Vagina (tissue), 2 donors: ENCODE results near the gene CACNG7.

Experiments used
- POLR2AphosphoS5 ChIP-seq, 2 donors: sonication (generic); formaldehyde crosslinking; IDR thresholded peaks; one replicate each; pipeline ENCODE4 v1.9.0; 2017; ENCODE audit warnings: antibody characterized with exemption in 2 of 2, mild to moderate bottlenecking in 2 of 2, low read depth in 1 of 2; ENCODE audit not compliant: insufficient read depth in 1 of 2
- TF ChIP-seq, protein P1 (sequence below), 3 experiments: fragments of 450-650 bp in 2 of 3; fragments of 200-600 bp in 1 of 3; sonication (generic) in 1 of 3; IDR thresholded peaks; one replicate each; pipeline ENCODE4 v1.5.1; 2017 to 2019; ENCODE audit warnings: antibody characterized with exemption in 3 of 3, mild to moderate bottlenecking in 2 of 3, moderate library complexity in 2 of 3

DNA sequence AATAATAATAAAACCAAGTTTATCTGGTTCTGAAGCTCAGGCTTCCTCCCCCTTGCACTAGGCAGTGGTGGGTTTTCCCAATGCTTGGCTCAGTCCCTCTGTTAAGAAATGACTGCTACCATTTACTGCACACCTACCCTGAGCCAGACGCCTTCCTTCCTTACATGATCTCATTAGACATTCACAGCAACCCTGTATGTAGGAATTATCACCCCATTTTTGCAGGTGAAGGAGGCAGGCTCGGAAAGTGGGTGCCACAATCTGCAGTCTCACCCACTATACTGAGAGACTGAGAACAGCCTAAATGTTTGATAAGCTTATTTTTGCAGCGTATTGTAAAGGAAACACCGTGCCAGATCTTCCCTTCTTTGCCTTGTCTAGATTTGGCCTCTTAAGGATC is 35.3 kb downstream of the CACNG7 start:
- TF ChIP-seq, protein P1, sequence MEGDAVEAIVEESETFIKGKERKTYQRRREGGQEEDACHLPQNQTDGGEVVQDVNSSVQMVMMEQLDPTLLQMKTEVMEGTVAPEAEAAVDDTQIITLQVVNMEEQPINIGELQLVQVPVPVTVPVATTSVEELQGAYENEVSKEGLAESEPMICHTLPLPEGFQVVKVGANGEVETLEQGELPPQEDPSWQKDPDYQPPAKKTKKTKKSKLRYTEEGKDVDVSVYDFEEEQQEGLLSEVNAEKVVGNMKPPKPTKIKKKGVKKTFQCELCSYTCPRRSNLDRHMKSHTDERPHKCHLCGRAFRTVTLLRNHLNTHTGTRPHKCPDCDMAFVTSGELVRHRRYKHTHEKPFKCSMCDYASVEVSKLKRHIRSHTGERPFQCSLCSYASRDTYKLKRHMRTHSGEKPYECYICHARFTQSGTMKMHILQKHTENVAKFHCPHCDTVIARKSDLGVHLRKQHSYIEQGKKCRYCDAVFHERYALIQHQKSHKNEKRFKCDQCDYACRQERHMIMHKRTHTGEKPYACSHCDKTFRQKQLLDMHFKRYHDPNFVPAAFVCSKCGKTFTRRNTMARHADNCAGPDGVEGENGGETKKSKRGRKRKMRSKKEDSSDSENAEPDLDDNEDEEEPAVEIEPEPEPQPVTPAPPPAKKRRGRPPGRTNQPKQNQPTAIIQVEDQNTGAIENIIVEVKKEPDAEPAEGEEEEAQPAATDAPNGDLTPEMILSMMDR (IDR thresholded peaks at IDR 0.05) = no peak
- TF ChIP-seq POLR2AphosphoS5 (IDR thresholded peaks at IDR 0.05; ENCODE audit: insufficient read depth in 1 of 2, low read depth in 1 of 2) = no peak
